ENCODE measurements around the gene ISG20.

DNA sequence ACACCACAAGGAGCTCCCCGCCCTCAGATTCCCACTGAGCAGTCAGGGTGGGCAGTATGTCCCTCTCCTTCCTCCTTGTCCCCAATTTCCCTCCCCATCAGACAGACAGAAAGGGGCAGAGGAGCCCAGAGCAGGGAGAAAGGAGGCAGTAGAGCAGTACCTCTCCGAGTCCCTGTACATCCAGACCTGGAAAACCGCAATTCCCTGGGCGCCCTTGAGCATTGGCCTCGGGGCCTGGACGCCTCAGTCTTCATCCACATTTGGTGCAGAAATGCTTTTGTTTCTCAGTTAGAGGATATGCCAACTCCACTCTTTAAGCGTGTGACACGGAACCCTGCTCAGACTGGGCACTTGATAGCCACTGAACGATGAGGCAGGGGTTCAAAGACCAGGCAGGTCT is 5.9 kb downstream of the ISG20 start:
- TF ChIP-seq, protein P1, sequence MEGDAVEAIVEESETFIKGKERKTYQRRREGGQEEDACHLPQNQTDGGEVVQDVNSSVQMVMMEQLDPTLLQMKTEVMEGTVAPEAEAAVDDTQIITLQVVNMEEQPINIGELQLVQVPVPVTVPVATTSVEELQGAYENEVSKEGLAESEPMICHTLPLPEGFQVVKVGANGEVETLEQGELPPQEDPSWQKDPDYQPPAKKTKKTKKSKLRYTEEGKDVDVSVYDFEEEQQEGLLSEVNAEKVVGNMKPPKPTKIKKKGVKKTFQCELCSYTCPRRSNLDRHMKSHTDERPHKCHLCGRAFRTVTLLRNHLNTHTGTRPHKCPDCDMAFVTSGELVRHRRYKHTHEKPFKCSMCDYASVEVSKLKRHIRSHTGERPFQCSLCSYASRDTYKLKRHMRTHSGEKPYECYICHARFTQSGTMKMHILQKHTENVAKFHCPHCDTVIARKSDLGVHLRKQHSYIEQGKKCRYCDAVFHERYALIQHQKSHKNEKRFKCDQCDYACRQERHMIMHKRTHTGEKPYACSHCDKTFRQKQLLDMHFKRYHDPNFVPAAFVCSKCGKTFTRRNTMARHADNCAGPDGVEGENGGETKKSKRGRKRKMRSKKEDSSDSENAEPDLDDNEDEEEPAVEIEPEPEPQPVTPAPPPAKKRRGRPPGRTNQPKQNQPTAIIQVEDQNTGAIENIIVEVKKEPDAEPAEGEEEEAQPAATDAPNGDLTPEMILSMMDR (conservative IDR thresholded peaks at IDR 0.05; ENCODE audit: low read length) = no peak
- no peak for TF ChIP-seq EZH2phosphoT487 (IDR thresholded peaks at IDR 0.05; ENCODE audit: borderline replicate concordance)

Measured in Loucy (cell line).